ENCODE measurements around the gene MKI67. TPM values are rescaled to one million over a fixed set of nuclear protein-coding genes. Genes with fewer than 3 reads are reported as not detected.

The MKI67 gene
- 27.2 and 43.2 TPM in 2 replicates for total RNA-seq

DNA sequence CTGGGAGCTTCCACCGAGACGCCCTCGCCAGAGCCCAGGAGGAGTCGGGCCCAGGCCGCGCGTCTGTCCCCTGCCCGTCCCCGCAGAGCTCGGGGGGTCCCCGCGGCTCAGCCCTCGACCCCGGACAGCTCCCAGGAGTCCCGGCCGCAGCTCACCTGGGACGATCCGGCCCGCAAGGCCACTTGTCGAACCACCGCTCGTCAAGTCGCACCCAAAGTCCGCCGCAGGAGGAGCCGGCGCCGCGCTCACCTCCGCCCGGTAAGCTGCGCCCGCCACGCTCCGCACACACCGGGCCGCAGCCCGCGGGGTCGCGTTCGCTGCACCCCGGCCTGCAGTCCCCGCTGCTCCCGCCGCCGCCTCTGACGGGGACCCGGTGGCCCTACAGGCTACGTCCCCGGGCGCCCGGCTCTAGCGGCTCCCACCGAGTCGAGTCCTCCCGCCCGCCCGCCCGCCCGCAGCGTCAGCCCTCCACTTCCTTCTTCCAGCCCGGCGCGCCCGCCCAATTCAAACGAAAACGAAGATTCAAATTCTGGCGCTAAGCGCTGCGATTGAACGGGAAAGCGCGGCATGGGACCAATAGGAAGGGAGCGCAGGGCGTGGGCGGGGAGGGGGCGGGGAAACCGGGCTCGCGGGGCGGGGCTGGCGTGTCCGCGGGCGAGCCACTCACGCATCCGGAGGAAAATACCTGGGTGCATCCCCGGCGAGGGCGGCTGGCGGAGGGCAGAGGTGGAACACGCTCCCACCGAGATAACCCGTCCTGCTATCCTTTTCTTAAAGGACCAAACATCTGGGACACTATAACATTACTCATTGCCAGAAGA, at the start of gene MKI67:
Gene MKI67, minus strand, starts transcription at position 480 of the 821 bp plus-strand sequence. CDS start 756 bp downstream, outside the sequence.

Other genes with a start within 250 kb of the MKI67 start
- not detected in 2 replicates for gene CLRN3, start 233.5 kb downstream of the MKI67 start, total RNA-seq
- 1.2 and 2.9 TPM in 2 replicates for gene PTPRE, start 219.3 kb downstream of the MKI67 start, total RNA-seq